Right lobe of liver (tissue), 4 donors: ENCODE data around the gene ODAD2.

ENCODE experiments used
- POLR2A ChIP-seq: fragments of 450-650 bp; IDR thresholded peaks from one replicate; pipeline ENCODE4 v1.6.1; 2017; ENCODE audit warnings: antibody characterized with exemption, mild to moderate bottlenecking
- TF ChIP-seq, protein P1 (sequence below), 4 donors: fragments of 200-600 bp in 3 of 4; fragments of 450-650 bp in 1 of 4; IDR thresholded peaks; one replicate each; pipeline versions ENCODE4 v1.5.1 to v1.8.0; 2016 to 2022; ENCODE audit warnings: antibody characterized with exemption in 4 of 4, mild to moderate bottlenecking in 2 of 4
- donor health status: DM: no; HTN: no; CAD: no.
- donor health status: DM: no; HTN: no; CAD: no.
- donor health status: DM: no; HTN: yes; CAD: no.

DNA sequence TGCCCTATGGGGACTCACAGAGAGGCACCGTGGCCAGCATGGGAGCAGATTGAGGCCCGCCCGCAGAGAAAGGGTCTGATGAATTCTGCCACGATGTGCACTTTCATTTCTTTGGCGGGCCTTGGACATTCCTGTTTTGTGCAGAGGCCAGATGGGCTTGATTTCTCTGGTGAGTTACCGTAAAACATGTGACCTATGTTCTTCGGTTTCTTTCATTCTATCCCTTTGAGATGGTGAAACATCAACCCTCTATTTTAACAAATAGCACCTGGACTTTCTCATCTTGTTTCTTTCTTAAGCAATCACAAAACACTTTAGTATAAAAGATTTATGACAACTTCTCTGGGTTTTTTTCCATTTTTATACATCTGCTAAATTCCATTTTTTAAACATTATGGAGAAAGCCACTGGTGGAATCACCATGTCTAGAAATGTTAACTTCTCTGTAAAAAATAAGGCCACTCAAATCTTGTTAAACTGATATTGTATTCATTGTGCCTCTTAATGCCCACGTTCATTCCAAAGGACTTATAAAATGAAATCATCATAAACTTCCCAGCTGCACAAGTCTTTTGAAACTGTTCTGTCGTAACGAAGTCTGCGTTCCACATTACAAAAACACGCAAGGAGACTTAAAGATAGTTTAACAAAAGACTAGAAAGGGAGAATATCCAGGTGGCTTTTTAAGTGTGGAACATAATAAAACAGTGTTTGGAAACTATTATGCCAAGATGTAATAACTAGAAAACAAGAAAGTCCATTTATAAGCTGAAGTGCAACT is 21.4 kb upstream of the ODAD2 start:
- TF ChIP-seq, protein P1, sequence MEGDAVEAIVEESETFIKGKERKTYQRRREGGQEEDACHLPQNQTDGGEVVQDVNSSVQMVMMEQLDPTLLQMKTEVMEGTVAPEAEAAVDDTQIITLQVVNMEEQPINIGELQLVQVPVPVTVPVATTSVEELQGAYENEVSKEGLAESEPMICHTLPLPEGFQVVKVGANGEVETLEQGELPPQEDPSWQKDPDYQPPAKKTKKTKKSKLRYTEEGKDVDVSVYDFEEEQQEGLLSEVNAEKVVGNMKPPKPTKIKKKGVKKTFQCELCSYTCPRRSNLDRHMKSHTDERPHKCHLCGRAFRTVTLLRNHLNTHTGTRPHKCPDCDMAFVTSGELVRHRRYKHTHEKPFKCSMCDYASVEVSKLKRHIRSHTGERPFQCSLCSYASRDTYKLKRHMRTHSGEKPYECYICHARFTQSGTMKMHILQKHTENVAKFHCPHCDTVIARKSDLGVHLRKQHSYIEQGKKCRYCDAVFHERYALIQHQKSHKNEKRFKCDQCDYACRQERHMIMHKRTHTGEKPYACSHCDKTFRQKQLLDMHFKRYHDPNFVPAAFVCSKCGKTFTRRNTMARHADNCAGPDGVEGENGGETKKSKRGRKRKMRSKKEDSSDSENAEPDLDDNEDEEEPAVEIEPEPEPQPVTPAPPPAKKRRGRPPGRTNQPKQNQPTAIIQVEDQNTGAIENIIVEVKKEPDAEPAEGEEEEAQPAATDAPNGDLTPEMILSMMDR (IDR thresholded peaks at IDR 0.05): no peak
- no peak for TF ChIP-seq POLR2A
